GM10248 (cell line): ENCODE data around the gene MGAT1.

Source experiments
- CTCF ChIA-PET: fragments of 300-600 bp; sonication (Branson Sonifier 250); formaldehyde crosslinking; extraction: SDS; loops from one replicate; lab custom pipeline; 2021; ENCODE audit warnings: antibody characterized with exemption; lab: Yijun Ruan, JAX
- POLR2A ChIA-PET: fragments of 350-650 bp; sonication (Branson Sonifier 250); formaldehyde crosslinking; extraction: SDS; loops from one replicate; lab custom pipeline; 2020; ENCODE audit warnings: antibody characterized with exemption; lab: Yijun Ruan, JAX
- DNase-seq: peaks from one replicate; pipeline ENCODE4 v3.0.0; 2012; ENCODE audit errors: extremely low spot score
- CTCF ChIP-seq: IDR thresholded peaks from 2 replicates; pipeline ENCODE4 v1.5.1; 2012; ENCODE audit warnings: mild to moderate bottlenecking, low read depth; ENCODE audit errors: extremely low read depth, missing control alignments, control extremely low read depth

Gene MGAT1

DNA sequence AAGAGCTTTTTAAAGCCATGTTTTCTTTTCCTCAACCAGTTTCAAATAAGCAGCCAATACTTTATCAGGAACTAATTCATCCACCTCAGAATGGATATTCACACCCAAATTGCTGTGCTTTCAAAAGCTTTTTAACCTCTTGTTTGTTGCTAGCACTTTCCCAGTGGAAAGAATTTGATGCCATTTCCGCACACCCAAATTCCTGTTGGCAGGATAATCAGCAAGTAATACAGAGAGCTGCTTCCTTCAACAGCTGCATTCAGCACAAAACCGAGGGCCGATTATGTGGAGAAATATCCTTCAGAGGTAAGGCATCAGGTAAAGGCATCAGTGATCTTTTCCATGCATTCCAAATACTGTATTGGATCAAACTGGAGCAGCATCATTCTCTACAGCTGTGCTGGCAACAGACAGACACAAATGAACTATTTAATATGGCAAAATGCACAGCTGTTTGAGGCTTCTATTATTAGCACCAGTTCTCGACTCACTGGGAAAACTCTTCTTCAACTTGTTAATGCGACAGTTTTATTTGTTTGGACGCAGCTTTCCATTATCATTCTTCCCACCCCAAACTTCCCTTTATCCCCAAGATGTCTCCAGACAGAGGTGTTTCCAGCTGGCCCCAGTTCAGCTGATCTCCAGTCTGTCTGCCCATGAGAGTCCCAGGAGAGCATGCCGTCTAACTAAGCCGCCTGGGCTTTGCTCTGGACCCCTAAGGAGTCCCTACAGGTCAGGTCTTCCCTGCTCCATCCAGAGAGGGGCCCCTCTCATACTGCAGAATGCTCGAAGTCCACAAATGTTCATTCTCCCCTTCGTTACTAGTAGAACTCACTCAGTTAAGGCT is 22.2 kb upstream of the MGAT1 start:
- POLR2A ChIA-PET = interaction anchor here (1.0 kb wide), 1 partner anchor 29 kb away, joined by 3 read pairs; no protein-coding TSS in a partner anchor
- TF ChIP-seq CTCF = no peak

DNA sequence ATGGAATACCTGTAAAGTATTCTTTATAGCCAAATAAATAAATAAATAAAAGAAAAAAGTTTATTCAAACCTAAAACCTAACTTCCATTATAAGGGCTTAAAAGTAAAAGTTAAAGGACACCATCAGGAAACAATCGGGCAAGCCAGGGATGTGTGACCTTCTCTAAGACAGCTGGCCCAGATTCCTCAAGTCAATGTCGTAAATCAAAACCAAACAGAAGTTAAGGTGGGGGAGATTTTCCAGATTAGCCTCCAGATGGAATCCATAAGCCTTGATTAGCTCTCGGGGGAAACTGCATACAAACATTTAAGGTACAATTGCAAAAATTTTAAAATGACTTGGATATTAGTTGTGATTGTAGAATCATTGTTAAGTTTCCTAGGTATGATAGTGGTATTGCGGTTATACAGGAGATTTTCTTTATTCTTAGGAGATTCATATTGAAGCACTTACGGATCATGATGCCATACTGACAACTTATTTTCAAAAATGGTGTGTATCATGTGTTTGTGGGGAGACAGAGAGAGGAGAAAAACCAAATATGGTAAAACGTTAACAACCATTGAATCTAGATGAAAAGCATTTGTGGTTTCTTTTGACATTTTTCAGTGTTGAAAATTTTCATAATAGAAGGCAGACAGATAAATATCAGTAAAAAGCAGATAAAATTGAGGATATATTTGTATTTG is 21.5 kb upstream of the MGAT1 start:
- DNase-seq = no peak
- ChIA-PET CTCF (interaction anchor here (1.1 to 2.2 kb wide), 6 partner anchors 8 to 45 kb away, joined by 3 to 10 read pairs (median 6); no protein-coding TSS in a partner anchor), POLR2A (no interaction called here)
- TF ChIP-seq CTCF = no peak

More for the DNA sequence above, 22.2 kb upstream of the MGAT1 start:
- CTCF ChIA-PET = interaction anchor here (1.1 to 2.2 kb wide), 4 partner anchors 9 to 44 kb away, joined by 5 to 10 read pairs (median 7); no protein-coding TSS in a partner anchor
- DNase-seq = no peak

GRCh38 chr5:180823346-180823745 is 20.7 kb upstream of the MGAT1 start:
- ChIA-PET CTCF (interaction anchor here (1.3 to 1.4 kb wide), 2 partner anchors 11 to 39 kb away, joined by 3 to 5 read pairs; no protein-coding TSS in a partner anchor), POLR2A (no interaction called here)
- no peak for DNase-seq
- TF ChIP-seq CTCF = no peak

DNA sequence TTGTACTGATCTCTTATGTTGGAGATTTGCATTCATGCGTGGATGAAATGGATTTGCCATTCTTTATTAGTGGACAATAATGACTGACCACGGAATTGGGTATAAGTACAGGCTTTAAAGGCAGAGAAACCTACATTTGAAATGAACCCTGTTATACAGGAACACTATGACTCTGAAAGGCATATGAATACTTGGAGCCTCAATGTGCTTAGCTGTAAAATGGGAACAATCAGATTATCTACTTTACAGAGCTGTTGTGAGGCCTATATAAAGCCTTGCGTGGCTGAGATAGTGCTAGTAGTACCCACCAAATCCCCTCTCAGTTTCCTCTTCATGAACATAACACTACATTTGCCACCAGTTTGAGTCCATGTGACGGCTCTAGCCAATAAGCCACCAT is 18.9 kb upstream of the MGAT1 start:
- CTCF ChIA-PET = interaction anchor here (1.0 to 1.4 kb wide), 4 partner anchors 10 to 18 kb away, joined by 3 to 6 read pairs (median 3); no protein-coding TSS in a partner anchor
- TF ChIP-seq CTCF = no peak
- DNase-seq = no peak
- POLR2A ChIA-PET = no interaction called here

DNA sequence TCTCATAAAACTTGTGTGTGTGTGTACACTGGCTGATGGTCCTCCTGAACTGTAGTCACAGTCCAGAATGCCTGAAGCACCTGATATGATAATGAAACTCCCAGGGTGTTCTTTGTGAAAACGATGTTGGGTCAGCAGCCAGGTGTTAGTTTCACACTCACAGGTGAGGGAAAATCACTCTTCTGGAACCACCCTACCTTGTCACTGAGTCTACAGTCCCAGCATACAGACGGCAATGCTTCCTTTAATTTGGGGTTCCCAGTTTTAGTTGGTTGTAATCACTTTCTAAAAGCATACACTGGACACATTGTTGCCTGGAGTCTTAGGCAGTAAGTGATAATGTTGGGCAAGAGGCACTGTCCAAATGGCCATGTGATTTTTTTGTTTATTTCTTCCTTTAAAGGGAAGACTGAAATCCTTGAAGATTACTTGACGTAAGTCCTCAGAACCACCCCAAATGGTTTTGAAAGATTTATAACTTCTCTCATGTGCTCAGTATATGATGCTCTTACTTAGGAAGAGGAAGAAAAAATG is 18.2 kb upstream of the MGAT1 start:
- POLR2A ChIA-PET = no interaction called here
- peak; percentile 56 for DNase-seq
- no peak for TF ChIP-seq CTCF
- CTCF ChIA-PET = interaction anchor here (1.0 to 1.4 kb wide), 4 partner anchors 11 to 18 kb away, joined by 3 to 6 read pairs (median 3); no protein-coding TSS in a partner anchor

DNA sequence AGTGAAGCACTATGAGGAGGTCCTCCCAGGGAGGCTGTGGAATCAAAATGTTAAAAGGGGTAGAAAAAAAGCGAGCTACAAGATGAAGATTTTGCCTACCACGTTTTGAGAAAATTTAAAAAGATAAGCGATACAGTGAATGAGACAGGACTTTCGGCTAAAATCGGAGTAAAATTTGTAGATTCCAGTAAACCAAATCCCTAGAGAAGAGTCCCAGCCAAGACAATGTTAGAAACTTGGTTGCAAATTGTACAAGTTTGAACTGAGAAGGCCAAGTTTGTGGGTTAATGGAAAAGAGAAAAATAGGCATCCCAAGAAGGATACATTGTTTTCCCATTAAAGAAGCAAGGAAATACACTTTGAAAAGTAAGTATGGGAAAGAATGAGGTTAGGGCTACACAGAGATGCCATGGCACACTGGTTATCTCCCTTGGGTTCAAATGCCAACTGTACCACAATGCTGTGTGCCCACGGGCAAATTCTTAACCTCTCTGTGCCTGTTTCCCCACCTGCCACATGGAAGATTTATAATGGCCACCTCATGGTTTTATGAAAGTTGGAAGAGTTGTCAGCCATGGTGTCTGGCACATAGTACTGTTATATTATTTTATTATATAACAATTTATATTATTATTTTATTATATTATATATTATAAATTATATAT is 16.2 kb upstream of the MGAT1 start:
- POLR2A ChIA-PET = no interaction called here
- no peak for DNase-seq
- no peak for TF ChIP-seq CTCF
- CTCF ChIA-PET = interaction anchor here (0.9 to 3.7 kb wide), 4 partner anchors 11 to 17 kb away, joined by 4 to 21 read pairs (median 7); no protein-coding TSS in a partner anchor
